ENCODE measurements around the gene NUP133. TPM values are rescaled to one million over a fixed set of nuclear protein-coding genes. Genes with fewer than 3 reads are reported as not detected.

NUP133 gene
- polyA plus RNA-seq, 3 donors: 9.0 to 12.8 (median 12.4) TPM

DNA sequence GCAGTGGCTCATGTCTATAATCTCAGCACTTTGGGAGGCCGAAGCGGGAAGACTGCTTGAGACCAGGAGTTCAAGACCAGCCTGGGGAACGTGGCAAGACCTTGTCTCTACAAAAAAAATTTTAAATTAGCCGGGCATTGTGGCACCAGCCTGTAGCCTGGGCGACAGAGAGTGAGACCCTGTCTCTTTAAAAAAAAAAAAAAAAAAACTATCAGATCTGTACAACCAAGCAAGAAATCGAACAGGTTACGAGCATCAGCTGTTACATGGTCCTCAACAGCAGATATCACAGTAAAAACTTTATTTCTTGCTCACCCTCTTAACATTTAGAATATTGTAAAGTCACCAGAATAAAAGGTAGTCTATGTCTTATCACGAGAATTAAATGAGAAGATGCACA lies 1.5 kb downstream of the NUP133 start:
- Mint-ChIP-seq H3K9me3 (peaks cover 0 to 2% (median 0%) of the 10 kb centered on the region in 7 donors), H3K27me3 (ENCODE audit: low read depth in 3 of 3) (no peaks in the 10 kb centered on the region), H3K4me1 (peaks cover 21% of the 10 kb centered on the region), H3K27ac (peak overlapping the region in 1 of 7 donors; percentile 41), H3K36me3 (peaks cover 16 to 18% of the 10 kb centered on the region in 2 donors), H3K4me3 (no peak overlapping the region)
- peaks cover 14 to 20% of the 10 kb centered on the region in 2 donors for H3K4me1 ChIP-seq (ENCODE audit: control insufficient read depth in 1 of 2, insufficient read depth in 2 of 2, low read length in 2 of 2)
- H3K79me2 ChIP-seq (ENCODE audit: insufficient read depth, low read length): peaks cover 34% of the 10 kb centered on the region
- no peak overlapping the region for H2AFZ ChIP-seq (ENCODE audit: insufficient read depth, low read depth, low read length, poor library complexity, severe bottlenecking)
- no peaks in the 10 kb centered on the region for H3K27me3 ChIP-seq (ENCODE audit: control insufficient read depth in 2 of 2, insufficient read depth in 2 of 2, low read length in 2 of 2)
- no peak for DNase-seq
- no peaks in the 10 kb centered on the region for H4K20me1 ChIP-seq (ENCODE audit: insufficient read depth, low read length)
- peaks cover 15 to 19% of the 10 kb centered on the region in 2 donors for H3K36me3 ChIP-seq (replicated peaks in 1 of 2; ENCODE audit: control insufficient read depth in 1 of 2, insufficient read depth in 2 of 2, low read length in 2 of 2)
- no peak overlapping the region for H3K27ac ChIP-seq (ENCODE audit: low read depth in 1 of 2, low read length in 2 of 2)
- 96% methylated on average over 5 of the region's 8 CpGs for WGBS (ENCODE audit: insufficient coverage)
- H3K9ac ChIP-seq (ENCODE audit: insufficient read depth, low read length, poor library complexity, severe bottlenecking): no peak overlapping the region
- H3K9me3 ChIP-seq (replicated peaks in 1 of 2; ENCODE audit: control insufficient read depth in 1 of 2, insufficient read depth in 1 of 2, low read length in 2 of 2): no peaks in the 10 kb centered on the region
- peak overlapping the region; percentile 76 for H3K4me2 ChIP-seq (replicated peaks; ENCODE audit: extremely low read depth, low read length, poor library complexity, severe bottlenecking)
- intact Hi-C loops (cut with micrococcal nuclease): loop anchor here (5.0 to 10.0 kb wide), 2 partner anchors 48 to 234 kb away; partner anchors contain the start of genes ABCB10 (in 1 of the 2) and RAB4A (in 1 of the 2)
- no peak overlapping the region for H3K4me3 ChIP-seq (replicated peaks in 1 of 3; ENCODE audit: low read depth in 2 of 3, low read length in 3 of 3)
- TF ChIP-seq, protein P1, sequence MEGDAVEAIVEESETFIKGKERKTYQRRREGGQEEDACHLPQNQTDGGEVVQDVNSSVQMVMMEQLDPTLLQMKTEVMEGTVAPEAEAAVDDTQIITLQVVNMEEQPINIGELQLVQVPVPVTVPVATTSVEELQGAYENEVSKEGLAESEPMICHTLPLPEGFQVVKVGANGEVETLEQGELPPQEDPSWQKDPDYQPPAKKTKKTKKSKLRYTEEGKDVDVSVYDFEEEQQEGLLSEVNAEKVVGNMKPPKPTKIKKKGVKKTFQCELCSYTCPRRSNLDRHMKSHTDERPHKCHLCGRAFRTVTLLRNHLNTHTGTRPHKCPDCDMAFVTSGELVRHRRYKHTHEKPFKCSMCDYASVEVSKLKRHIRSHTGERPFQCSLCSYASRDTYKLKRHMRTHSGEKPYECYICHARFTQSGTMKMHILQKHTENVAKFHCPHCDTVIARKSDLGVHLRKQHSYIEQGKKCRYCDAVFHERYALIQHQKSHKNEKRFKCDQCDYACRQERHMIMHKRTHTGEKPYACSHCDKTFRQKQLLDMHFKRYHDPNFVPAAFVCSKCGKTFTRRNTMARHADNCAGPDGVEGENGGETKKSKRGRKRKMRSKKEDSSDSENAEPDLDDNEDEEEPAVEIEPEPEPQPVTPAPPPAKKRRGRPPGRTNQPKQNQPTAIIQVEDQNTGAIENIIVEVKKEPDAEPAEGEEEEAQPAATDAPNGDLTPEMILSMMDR (IDR thresholded peaks at IDR 0.05): no peak

DNA sequence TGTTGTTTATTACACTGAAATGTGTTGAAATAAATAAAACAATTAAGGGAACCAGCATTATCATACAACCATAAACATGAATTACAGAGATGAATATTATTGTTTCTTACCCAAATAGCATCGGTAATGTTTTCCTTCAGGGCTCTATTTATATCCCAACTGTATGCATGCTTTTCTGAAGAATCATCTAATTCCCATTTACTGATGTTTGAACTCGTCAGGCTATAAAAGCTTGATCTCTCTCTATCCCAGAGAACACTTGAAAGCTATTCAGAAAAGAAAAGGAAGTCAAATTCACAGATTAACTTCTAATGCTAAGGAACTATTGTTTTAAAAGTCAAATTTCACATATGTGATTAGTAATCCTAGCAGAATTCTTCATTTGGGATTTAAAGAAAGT lies 12.4 kb downstream of the NUP133 start:
- H3K9ac ChIP-seq (ENCODE audit: insufficient read depth, low read length, poor library complexity, severe bottlenecking): no peak overlapping the region
- TF ChIP-seq, protein P1 (IDR thresholded peaks at IDR 0.05): no peak
- H3K27me3 Mint-ChIP-seq (ENCODE audit: low read depth in 3 of 3): no peaks in the 10 kb centered on the region
- no peak overlapping the region for H3K27ac Mint-ChIP-seq
- H3K36me3 ChIP-seq (replicated peaks in 1 of 2; ENCODE audit: control insufficient read depth in 1 of 2, insufficient read depth in 2 of 2, low read length in 2 of 2): peaks cover 86 to 95% of the 10 kb centered on the region in 2 donors
- H3K79me2 ChIP-seq (ENCODE audit: insufficient read depth, low read length): no peaks in the 10 kb centered on the region
- peaks cover 73 to 86% of the 10 kb centered on the region in 2 donors for H3K36me3 Mint-ChIP-seq
- no peak overlapping the region for H3K4me3 Mint-ChIP-seq
- no peak for DNase-seq
- intact Hi-C loops (cut with micrococcal nuclease): no loop called here
- H2AFZ ChIP-seq (ENCODE audit: insufficient read depth, low read depth, low read length, poor library complexity, severe bottlenecking): no peak overlapping the region
- no peaks in the 10 kb centered on the region for H3K4me1 Mint-ChIP-seq
- no peaks in the 10 kb centered on the region for H3K9me3 ChIP-seq (replicated peaks in 1 of 2; ENCODE audit: control insufficient read depth in 1 of 2, insufficient read depth in 1 of 2, low read length in 2 of 2)
- H3K4me3 ChIP-seq (replicated peaks in 1 of 3; ENCODE audit: low read depth in 2 of 3, low read length in 3 of 3): no peak overlapping the region
- no peaks in the 10 kb centered on the region for H4K20me1 ChIP-seq (ENCODE audit: insufficient read depth, low read length)
- H3K9me3 Mint-ChIP-seq: no peaks in the 10 kb centered on the region
- WGBS (ENCODE audit: insufficient coverage): no CpG with 5 or more reads among the region's 2 CpGs
- no peak overlapping the region for H3K4me2 ChIP-seq (replicated peaks; ENCODE audit: extremely low read depth, low read length, poor library complexity, severe bottlenecking)
- H3K27ac ChIP-seq (ENCODE audit: low read depth in 1 of 2, low read length in 2 of 2): no peak overlapping the region
- H3K4me1 ChIP-seq (ENCODE audit: control insufficient read depth in 1 of 2, insufficient read depth in 2 of 2, low read length in 2 of 2): no peaks in the 10 kb centered on the region
- H3K27me3 ChIP-seq (ENCODE audit: control insufficient read depth in 2 of 2, insufficient read depth in 2 of 2, low read length in 2 of 2): no peaks in the 10 kb centered on the region
